HG03159 (cell line): Measurements from ENCODE around the gene AQP6.
"Not testable (repeated sequence)": the region's sequence is repeated elsewhere in the genome, so short reads cannot be mapped to it uniquely, and the experiment has no call there.

Experiments used
- ATAC-seq: cut with Tn5 transposase; IDR thresholded peaks from one replicate; pipeline ENCODE4 v1.9.1; 2021; ENCODE audit warnings: mild to moderate bottlenecking, moderate library complexity; ENCODE audit not compliant: unreplicated experiment

AQP6 gene

GRCh38 chr12:49969027-49969426 is 3.7 kb upstream of the AQP6 start:
- ATAC-seq: no peak

DNA sequence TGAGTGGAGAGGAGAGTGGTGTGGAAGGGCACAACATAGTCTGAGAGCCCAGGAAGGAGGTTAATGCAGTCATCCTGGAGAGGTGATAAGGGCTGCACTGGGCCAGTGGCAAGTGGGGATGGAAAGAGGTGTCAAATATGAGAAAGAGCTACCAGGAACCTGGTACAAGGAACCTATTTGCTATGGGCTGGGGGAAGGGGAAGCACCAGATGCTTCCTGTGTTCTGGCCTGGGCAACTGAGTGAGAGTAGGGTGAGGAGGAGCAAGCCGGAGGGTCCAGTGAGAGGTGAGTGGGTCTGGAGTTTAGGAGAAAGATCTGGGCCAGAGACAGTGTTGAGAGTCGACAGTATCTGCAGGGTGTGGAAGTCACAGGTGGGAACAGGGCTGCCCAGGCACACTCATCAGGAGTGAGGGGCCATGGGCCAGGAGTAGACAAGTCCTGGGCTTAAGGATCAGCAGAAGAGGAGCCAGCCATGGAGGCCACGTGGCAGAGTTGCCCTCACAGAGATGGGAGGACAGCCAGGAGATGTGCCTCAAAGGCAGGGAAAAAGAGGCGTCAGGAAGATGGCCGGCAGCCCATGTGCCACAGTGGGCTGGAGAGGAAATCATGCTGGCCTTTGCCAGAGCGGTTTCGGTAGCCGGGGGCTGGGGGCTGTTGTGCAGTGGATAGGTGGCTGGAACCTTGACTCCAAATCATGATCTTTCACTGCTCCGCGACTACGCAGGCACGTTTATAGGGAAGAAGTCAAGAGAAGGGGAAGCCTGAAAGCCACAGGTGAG is 2.9 kb upstream of the AQP6 start:
- no peak for ATAC-seq

DNA sequence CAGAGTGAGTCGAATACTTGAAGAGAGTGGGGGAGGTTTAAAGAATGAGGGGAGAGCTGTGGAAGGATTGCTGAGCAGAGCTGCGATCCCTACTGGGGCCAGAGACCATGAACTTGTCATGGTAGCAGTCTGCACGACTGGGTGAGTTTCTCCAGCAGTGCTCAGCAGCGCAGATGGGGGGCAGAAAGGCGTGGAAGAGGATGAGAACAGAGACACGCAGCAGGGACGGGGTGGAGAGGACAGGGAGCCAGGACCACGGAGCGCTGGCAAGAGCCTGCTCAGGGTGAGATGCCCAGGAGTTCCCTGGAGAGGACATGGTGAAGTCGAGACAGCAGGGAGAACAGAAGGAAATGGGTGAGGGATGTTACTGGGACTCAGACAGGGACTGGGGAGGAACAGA is 2.1 kb upstream of the AQP6 start:
- no peak for ATAC-seq

- ATAC-seq: no peak
Measured at GRCh38 chr12:49971141-49971540, 1.6 kb upstream of the AQP6 start.

DNA sequence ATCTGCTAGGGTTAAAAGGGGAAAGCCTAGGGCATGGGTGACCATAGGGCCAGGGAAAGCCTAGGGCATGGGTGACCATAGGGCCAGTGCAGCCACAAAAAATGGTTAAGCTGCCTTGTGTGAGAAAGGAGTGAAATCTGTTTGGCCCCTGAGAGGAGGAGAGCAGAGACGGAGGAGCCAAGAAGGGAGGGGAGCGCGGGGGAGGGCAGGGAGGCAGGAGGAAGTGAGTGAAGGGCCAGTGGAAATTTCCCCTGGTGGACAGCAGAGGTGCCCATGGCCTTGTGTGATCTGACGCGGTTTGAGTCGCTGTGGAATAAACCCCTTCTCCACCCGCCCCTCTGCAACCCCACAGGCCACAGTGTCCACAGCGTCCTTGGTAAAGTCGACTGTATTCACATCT is 618 bp upstream of the AQP6 start:
- ATAC-seq: no peak

DNA sequence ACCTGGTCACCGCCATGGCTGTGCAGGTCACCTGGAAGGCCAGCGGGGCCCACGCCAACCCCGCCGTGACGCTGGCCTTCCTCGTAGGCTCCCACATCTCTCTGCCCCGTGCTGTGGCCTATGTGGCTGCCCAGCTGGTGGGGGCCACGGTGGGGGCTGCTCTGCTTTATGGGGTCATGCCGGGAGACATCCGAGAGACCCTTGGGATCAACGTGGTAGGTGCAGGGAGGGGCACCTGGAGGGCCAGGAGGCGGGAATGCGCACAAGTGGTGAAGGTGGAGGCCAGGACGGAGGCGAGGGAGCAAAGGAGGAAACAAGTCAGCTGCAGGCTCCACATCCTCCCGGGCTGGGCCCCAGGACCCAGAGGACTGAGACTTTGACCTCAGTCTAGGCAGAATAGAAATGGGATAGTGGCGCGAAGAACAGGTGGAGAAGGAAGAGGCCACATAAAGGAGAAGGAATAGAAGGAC is 649 bp downstream of the AQP6 start:
- no peak for ATAC-seq

- ATAC-seq: no peak
Measured at GRCh38 chr12:49974231-49974675, 1.5 kb downstream of the AQP6 start.

- ATAC-seq: no peak
Measured at GRCh38 chr12:49974677-49975317, 2.0 kb downstream of the AQP6 start.

GRCh38 chr12:49975318-49975761 is 2.6 kb downstream of the AQP6 start:
- ATAC-seq: no peak

DNA sequence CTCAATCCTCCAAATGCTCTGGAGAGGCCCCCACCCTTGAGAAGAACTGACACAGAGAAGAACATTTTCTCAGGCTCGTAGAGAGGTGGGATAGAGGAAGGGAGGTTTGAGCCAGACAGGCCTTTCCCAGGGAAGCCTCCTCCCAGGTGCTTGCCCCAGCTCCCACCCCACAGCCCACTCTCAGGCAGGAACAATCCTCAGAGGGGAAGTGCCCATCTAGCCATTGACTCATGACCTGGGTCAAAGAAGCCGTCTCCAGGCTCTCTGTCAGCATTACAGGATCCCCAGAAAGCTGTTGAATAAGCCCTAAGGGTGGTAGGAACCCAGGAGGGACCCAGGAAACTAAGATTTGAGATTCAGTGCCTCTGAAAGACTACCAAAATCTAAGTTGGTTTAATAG is 3.8 kb downstream of the AQP6 start:
- no peak for ATAC-seq

GRCh38 chr12:49978125-49978524 is 5.4 kb downstream of the AQP6 start:
- ATAC-seq: no peak

DNA sequence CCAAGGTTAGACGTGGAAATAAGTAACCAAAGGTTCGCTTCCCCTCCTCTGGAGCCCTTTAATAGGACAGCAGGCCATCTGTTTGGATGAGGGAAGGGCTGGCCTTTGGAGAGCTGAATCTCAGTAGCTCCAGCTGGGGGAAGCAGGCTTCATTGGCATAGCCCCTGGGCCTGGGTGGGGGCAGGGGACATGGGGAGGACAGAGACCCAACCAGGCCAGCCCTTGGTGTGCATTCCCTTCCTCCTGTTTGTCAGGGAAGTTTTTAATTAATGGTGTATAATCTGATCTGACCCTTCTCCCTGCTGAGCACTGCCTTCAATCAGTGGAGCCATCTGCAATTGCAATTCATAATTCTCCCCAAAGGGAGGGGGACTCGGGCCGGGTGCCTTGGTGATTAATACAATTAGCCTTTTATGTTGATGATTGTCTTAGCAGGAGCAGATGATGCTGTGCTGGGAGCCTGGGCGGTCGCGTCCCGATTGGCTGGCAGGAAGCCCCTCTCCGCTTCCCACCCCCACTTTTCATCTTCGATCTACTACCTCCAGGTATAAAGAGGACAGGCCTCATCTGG is 6.4 kb downstream of the AQP6 start:
- no peak for ATAC-seq

DNA sequence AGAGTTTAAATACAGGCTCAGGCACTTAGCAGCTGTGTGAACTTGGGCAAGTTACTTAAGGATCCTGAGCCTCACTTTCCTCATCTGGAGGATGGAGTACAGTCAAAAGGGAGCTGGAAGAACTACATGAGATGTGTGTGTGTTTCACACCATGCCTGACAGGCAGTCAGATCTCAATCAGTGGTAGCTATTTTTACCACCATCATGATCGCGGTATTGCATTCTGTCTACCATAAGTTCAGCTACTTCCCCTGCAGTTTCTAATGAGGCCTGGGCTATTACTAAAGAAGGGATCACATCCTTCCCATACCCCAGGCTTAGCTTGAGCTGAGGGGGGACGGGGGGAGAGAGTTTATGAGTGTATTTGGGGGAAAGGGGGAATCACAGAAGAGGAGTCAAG is 7.0 kb downstream of the AQP6 start:
- ATAC-seq: no peak

GRCh38 chr12:49980501-49981349 is 8.0 kb downstream of the AQP6 start:
- ATAC-seq: no peak

DNA sequence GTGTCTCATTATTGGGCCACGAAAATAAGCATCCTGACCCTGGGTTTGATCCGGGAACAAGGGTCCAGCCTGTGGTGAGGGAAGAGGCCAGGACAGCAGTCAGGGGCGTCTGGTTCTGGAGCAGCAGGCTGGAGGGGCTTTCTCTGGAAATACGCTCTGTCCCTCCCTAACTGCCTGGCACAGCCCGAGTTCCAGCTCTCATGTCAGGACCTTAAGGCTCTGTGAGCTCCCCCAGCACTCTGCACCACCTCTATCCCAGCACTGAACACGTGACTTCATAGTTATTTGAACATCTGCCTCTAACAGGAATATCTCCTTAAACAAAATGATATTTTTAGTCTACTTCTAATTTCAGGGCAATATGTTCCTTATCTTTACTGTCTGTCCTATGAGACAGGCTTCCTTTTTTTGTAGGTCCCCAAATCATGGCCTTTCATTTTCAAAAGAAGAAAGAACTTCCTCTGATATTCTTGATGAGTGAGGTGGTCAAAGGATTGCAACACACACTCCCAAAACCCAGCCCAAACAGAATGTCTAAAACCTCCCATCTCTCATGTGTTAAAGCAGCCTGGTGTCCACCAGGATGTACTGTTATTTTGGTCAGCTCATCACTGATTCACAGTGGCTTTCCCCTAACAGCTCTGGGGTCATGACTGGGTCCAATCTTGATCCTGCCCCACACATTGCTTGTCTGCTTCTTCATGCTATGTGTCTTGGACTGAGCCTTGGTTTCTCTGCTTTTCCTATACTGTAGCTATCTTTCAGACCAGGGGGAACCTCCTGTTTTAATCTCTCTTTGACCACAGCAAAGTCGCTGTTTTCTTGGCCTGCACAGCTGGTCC is 9.7 kb downstream of the AQP6 start:
- ATAC-seq: no peak

DNA sequence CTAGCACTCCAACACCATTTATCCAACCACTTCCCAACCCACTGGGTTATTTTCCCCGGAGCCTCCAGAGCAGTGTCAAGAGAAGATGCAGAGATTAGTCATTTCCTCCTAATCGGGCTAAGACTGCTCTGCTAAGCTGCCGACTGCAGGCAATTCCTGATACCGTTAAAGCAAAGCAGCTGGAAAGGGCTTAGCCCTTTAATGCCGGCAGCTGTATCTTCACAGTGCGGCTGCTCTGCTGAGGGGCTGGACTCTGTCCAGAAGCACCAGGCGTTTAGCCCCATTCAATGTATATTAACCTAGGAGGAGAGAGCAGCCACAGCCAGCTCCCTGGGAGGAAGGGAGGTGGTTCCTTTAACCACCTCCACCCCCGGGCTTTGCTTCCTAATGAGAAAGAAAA is 11.1 kb downstream of the AQP6 start:
- ATAC-seq: no peak

- no peak for ATAC-seq
Measured at GRCh38 chr12:49984476-49985359, 12.0 kb downstream of the AQP6 start.

DNA sequence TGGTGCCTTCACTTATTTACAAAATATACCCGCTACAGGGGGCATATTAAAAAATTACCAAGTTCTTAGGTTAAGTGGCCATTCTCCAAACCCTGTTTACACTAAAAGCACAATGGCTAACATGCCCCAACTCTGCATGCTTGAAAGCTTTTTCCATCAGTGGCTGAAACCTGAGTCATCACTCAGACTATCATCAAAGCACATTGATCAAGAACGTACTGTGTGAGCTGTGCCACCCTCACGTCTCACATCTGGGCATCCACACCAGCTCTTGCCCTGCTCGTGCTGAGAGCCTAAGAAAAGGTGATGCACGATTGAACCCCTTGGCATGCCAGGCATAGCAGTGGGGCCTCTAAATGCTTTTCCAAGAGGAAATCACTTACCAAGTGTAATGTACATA is 13.2 kb downstream of the AQP6 start:
- no peak for ATAC-seq

DNA sequence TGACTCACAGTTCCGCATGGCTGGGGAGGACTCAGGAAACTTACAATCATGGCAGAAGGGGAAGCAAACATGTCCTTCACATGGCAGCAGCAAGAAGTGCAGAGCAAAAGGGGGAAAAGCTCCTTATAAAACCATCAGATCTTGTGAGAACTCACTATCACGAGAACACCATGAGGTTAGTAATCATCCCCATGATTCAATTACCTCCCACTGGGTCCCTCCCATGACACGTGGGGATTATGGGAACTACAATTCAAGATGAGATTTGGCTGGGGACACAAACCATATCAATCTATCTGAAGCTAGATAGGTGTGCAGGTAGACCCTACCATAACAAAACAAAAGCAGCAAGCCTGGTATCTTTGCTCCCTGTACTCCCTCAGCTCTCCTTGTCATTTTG is 13.7 kb downstream of the AQP6 start:
- ATAC-seq: not testable (repeated sequence)
